ENCODE measurements around the gene TMED10.

TMED10 gene

DNA sequence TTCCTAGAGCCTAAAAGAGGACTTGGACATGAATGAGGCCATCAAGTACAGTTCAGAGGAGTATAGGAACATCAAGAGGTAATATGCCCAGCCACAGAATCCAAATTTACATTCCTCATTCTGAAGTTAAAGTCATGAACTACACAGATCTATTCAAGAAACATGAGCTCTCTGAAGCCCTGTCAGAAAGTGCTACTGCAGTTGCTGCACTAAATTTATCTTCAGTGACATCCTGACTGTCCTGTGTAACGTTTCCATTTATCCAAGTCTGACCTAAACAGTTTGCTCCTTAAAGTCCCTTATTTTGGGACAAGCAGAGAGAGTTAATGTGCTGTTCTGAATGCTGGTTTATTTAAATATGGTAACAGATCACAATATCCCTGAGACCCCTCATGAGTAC lies 77.7 kb downstream of the TMED10 start:
- no peaks in the 10 kb centered on the region for H3K4me1 ChIP-seq
- H3K36me3 ChIP-seq (ENCODE audit: control insufficient read depth, insufficient read depth, low read length) = no peaks in the 10 kb centered on the region
- H3K4me3 ChIP-seq (ENCODE audit: low read depth, low read length) = no peak overlapping the region
- H2AFZ ChIP-seq = no peak overlapping the region
- H3K27me3 ChIP-seq (ENCODE audit: control insufficient read depth, insufficient read depth, low read length) = no peaks in the 10 kb centered on the region
- peaks cover 2% of the 10 kb centered on the region for H3K79me2 ChIP-seq
- TF ChIP-seq, protein P1, sequence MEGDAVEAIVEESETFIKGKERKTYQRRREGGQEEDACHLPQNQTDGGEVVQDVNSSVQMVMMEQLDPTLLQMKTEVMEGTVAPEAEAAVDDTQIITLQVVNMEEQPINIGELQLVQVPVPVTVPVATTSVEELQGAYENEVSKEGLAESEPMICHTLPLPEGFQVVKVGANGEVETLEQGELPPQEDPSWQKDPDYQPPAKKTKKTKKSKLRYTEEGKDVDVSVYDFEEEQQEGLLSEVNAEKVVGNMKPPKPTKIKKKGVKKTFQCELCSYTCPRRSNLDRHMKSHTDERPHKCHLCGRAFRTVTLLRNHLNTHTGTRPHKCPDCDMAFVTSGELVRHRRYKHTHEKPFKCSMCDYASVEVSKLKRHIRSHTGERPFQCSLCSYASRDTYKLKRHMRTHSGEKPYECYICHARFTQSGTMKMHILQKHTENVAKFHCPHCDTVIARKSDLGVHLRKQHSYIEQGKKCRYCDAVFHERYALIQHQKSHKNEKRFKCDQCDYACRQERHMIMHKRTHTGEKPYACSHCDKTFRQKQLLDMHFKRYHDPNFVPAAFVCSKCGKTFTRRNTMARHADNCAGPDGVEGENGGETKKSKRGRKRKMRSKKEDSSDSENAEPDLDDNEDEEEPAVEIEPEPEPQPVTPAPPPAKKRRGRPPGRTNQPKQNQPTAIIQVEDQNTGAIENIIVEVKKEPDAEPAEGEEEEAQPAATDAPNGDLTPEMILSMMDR (IDR thresholded peaks at IDR 0.05) = no peak
- no peak overlapping the region for H3K4me2 ChIP-seq (ENCODE audit: low read length)
- H3K9ac ChIP-seq = no peak overlapping the region
- H3K9me3 ChIP-seq (ENCODE audit: control insufficient read depth, low read length) = no peaks in the 10 kb centered on the region
- H3K27ac ChIP-seq = no peak overlapping the region

DNA sequence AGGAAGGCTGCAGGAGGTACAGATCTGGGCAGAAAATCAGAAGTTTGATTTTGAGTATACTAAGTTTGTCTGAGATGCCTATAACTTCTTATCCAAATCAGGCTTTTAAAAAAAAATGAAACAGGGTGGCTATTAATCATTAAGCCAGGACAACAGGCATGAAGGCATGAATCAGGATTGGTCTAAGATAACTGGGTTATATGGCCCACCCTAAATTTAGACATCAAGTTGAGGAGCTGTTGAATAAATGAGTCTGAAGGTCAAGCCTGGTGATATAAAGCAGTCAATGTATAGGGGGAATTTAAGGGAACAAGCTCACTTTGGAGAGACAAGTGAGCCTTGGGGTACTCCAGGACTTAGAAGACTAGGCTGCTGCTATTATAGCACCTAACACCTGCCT lies 78.2 kb downstream of the TMED10 start:
- Histone ChIP-seq H3K4me2 (ENCODE audit: low read length) (no peak overlapping the region), H3K36me3 (ENCODE audit: control insufficient read depth, insufficient read depth, low read length) (no peaks in the 10 kb centered on the region), H3K27me3 (ENCODE audit: control insufficient read depth, insufficient read depth, low read length) (no peaks in the 10 kb centered on the region), H2AFZ (no peak overlapping the region), H3K4me3 (ENCODE audit: low read depth, low read length) (no peak overlapping the region), H3K27ac (no peak overlapping the region), H3K79me2 (peaks cover 2% of the 10 kb centered on the region), H3K9ac (no peak overlapping the region), H3K9me3 (ENCODE audit: control insufficient read depth, low read length) (no peaks in the 10 kb centered on the region), H3K4me1 (no peaks in the 10 kb centered on the region)
- TF ChIP-seq, protein P1 (IDR thresholded peaks at IDR 0.05) = no peak

DNA sequence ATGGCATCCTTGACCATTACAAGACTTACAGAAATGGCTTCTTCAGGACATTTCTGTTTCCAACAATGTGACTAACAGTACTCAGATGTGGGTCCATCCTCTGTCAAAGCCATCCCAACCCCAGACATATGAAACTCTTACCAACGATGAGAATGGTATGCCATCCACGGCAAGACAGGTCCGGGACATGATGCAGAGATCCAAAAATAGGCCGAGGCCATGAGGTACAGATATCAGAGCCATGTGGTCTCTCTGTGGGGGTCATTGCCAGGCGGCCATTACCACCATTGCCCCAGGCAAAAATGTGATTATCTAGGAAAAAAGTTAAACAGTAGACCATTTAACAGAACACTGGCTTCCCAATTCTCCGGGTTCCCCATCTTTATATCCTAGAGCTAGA lies 79.5 kb downstream of the TMED10 start:
- Histone ChIP-seq H3K9ac (no peak overlapping the region), H3K4me3 (ENCODE audit: low read depth, low read length) (no peak overlapping the region), H3K27me3 (ENCODE audit: control insufficient read depth, insufficient read depth, low read length) (no peaks in the 10 kb centered on the region), H3K79me2 (peaks cover 2% of the 10 kb centered on the region), H3K4me2 (ENCODE audit: low read length) (no peak overlapping the region), H3K4me1 (no peaks in the 10 kb centered on the region), H2AFZ (no peak overlapping the region), H3K27ac (no peak overlapping the region), H3K36me3 (ENCODE audit: control insufficient read depth, insufficient read depth, low read length) (no peaks in the 10 kb centered on the region), H3K9me3 (ENCODE audit: control insufficient read depth, low read length) (no peaks in the 10 kb centered on the region)
- TF ChIP-seq, protein P1 (IDR thresholded peaks at IDR 0.05) = no peak

DNA sequence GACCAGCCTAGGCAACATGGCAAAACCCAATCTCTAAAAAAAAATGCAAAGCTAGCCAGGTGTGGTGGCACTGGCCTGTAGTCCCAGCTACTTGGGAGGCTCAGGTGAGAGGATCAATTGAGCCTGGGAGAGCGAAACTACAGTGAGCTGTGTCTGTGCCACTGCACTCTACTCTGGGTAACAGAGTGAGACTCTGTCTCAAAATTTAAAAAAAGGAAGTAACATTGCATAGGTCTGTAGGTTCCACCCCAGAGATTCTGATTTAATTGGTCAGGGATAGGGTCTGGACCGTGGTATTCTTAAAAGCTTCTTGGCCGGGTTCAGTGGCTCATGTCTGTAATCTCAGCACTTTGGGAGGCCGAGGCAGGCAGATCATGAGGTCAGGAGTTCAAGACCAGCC lies 80.7 kb downstream of the TMED10 start:
- Histone ChIP-seq H3K9ac (no peak overlapping the region), H2AFZ (no peak overlapping the region), H3K36me3 (ENCODE audit: control insufficient read depth, insufficient read depth, low read length) (no peaks in the 10 kb centered on the region), H3K4me3 (ENCODE audit: low read depth, low read length) (no peak overlapping the region), H3K4me2 (ENCODE audit: low read length) (no peak overlapping the region), H3K9me3 (ENCODE audit: control insufficient read depth, low read length) (no peaks in the 10 kb centered on the region), H3K27ac (no peak overlapping the region), H3K79me2 (peaks cover 2% of the 10 kb centered on the region), H3K27me3 (ENCODE audit: control insufficient read depth, insufficient read depth, low read length) (no peaks in the 10 kb centered on the region), H3K4me1 (no peaks in the 10 kb centered on the region)
- TF ChIP-seq, protein P1 (IDR thresholded peaks at IDR 0.05) = no peak

DNA sequence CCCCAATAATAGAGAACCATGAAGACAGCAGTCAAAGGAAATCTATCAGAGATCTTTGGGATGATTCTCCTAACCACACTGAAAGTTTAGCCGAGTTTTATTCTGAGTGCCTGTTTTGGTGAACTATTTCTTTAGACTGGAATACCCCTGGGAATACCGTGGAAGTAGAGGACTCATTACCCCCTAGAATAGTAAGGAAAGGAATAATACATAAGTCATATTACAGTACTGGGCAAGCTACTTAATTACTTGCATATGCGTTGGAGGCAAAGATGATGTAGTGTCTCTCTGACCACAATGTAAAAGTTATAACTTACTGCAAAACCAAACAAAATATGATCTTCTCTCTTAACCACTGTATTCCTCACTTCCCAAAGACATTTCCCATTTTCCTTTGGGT lies 81.5 kb downstream of the TMED10 start:
- H3K36me3 ChIP-seq (ENCODE audit: control insufficient read depth, insufficient read depth, low read length) = no peaks in the 10 kb centered on the region

More for the DNA sequence above, 81.5 kb downstream of the TMED10 start:
- TF ChIP-seq, protein P1 (IDR thresholded peaks at IDR 0.05) = no peak
- H3K9ac ChIP-seq = no peak overlapping the region
- no peaks in the 10 kb centered on the region for H3K27me3 ChIP-seq (ENCODE audit: control insufficient read depth, insufficient read depth, low read length)
- H3K79me2 ChIP-seq = peaks cover 2% of the 10 kb centered on the region
- no peak overlapping the region for H2AFZ ChIP-seq
- H3K4me1 ChIP-seq = no peaks in the 10 kb centered on the region
- no peak overlapping the region for H3K4me2 ChIP-seq (ENCODE audit: low read length)
- no peak overlapping the region for H3K27ac ChIP-seq
- H3K4me3 ChIP-seq (ENCODE audit: low read depth, low read length) = no peak overlapping the region
- H3K9me3 ChIP-seq (ENCODE audit: control insufficient read depth, low read length) = no peaks in the 10 kb centered on the region
